Measurements from ENCODE around the gene TMPRSS2. TPM values are rescaled to one million over a fixed set of nuclear protein-coding genes. Genes with fewer than 3 reads are reported as not detected.

The TMPRSS2 gene
- total RNA-seq, 1 donor from 2014 or later: 83.6 TPM

GRCh38 chr21:41432562-41433460 is 75.1 kb downstream of the TMPRSS2 start:
- intact Hi-C loops (cut with DNase I): no loop called here
- DNase-seq: no peak
- peaks cover 79% of the 10 kb centered on the region for H3K36me3 ChIP-seq

GRCh38 chr21:41431788-41432548 is 76.0 kb downstream of the TMPRSS2 start:
- H3K9me3 ChIP-seq: no peaks in the 10 kb centered on the region
- H3K36me3 ChIP-seq: peaks cover 70% of the 10 kb centered on the region
- TF ChIP-seq CTCF (IDR thresholded peaks at IDR 0.05): no peak
- H3K27me3 ChIP-seq: no peaks in the 10 kb centered on the region
- intact Hi-C loops (cut with DNase I): no loop called here
- H3K4me1 ChIP-seq: no peaks in the 10 kb centered on the region
- ATAC-seq (no peak), DNase-seq (no peak)
- H3K27ac ChIP-seq: no peak overlapping the region
- no peak overlapping the region for H3K4me3 ChIP-seq

More at GRCh38 chr21:41432562-41433460, 75.1 kb downstream of the TMPRSS2 start:
- TF ChIP-seq CTCF (IDR thresholded peaks at IDR 0.05): no peak
- H3K9me3 ChIP-seq: no peaks in the 10 kb centered on the region
- no peak for ATAC-seq
- no peaks in the 10 kb centered on the region for H3K27me3 ChIP-seq
- H3K27ac ChIP-seq: no peak overlapping the region
- no peaks in the 10 kb centered on the region for H3K4me1 ChIP-seq
- no peak overlapping the region for H3K4me3 ChIP-seq

GRCh38 chr21:41429925-41430491 is 78.0 kb downstream of the TMPRSS2 start:
- Histone ChIP-seq H3K4me3 (no peak overlapping the region), H3K27me3 (no peaks in the 10 kb centered on the region), H3K27ac (no peak overlapping the region), H3K9me3 (no peaks in the 10 kb centered on the region), H3K4me1 (peaks cover 4% of the 10 kb centered on the region), H3K36me3 (peaks cover 51% of the 10 kb centered on the region)
- TF ChIP-seq CTCF (IDR thresholded peaks at IDR 0.05): no peak
- DNase-seq: no peak
- no peak for ATAC-seq
- intact Hi-C loops (cut with DNase I): no loop called here

- Histone ChIP-seq H3K36me3 (peaks cover 45% of the 10 kb centered on the region), H3K27ac (no peak overlapping the region), H3K4me3 (no peak overlapping the region), H3K9me3 (no peaks in the 10 kb centered on the region), H3K4me1 (peaks cover 4% of the 10 kb centered on the region), H3K27me3 (no peaks in the 10 kb centered on the region)
- ATAC-seq (no peak), DNase-seq (no peak)
- no peak for TF ChIP-seq CTCF (IDR thresholded peaks at IDR 0.05)
- intact Hi-C loops (cut with DNase I): no loop called here
Observed at GRCh38 chr21:41429305-41429704, 78.7 kb downstream of the TMPRSS2 start.

- no peak for TF ChIP-seq CTCF (IDR thresholded peaks at IDR 0.05)
- no peaks in the 10 kb centered on the region for H3K27me3 ChIP-seq
- H3K4me3 ChIP-seq: no peak overlapping the region
- H3K36me3 ChIP-seq: peaks cover 40% of the 10 kb centered on the region
- DNase-seq (no peak), ATAC-seq (no peak)
- peaks cover 4% of the 10 kb centered on the region for H3K4me1 ChIP-seq
- intact Hi-C loops (cut with DNase I): no loop called here
- no peaks in the 10 kb centered on the region for H3K9me3 ChIP-seq
- no peak overlapping the region for H3K27ac ChIP-seq
Observed at GRCh38 chr21:41428847-41429246, 79.1 kb downstream of the TMPRSS2 start.
